ENCODE data around the gene AR. TPM values are rescaled to one million over a fixed set of nuclear protein-coding genes. Genes with fewer than 3 reads are reported as not detected.
"Not testable (repeated sequence)": the region's sequence is repeated elsewhere in the genome, so short reads cannot be mapped to it uniquely, and the experiment has no call there.

The AR gene
- polyA plus RNA-seq, 1 donor from 2014 or later: 1.1 TPM

DNA sequence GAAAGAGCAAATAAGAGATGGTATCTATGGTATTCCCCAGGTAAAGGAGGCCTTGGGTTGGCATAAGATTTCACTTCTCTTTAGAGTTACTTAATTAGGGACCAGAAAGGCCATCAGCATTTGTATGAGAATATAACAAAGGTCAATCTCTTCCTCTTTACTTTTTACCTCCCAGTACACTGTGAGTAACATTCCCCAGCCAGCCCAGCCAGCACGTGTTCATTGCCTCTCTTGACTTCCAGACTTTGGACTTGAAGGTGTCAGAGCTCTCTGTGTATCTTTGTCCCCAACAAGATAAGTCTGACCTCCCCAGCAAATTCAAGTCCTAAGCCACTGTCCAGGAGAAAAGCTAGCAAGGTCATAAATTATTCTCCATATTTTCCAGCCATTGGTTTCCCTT lies 110.5 kb downstream of the AR start:
- no peak overlapping the region for H3K4me3 ChIP-seq (ENCODE audit: low read length)
- no peaks in the 10 kb centered on the region for H3K9me3 ChIP-seq (ENCODE audit: low read length)
- no peak overlapping the region for H3K27ac ChIP-seq (ENCODE audit: low read length)
- H3K4me2 ChIP-seq (ENCODE audit: low read length): no peak overlapping the region
- no peaks in the 10 kb centered on the region for H3K36me3 ChIP-seq (ENCODE audit: insufficient read depth, low read length)
- H3K79me2 ChIP-seq (replicated peaks; ENCODE audit: insufficient read depth, low read length): no peaks in the 10 kb centered on the region
- no peaks in the 10 kb centered on the region for H3F3A ChIP-seq (ENCODE audit: insufficient read depth, low read length, poor library complexity, severe bottlenecking)
- TF ChIP-seq TAF1 (IDR thresholded peaks at IDR 0.05; ENCODE audit: low read depth) (no peak), MXI1 (conservative IDR thresholded peaks at IDR 0.05; ENCODE audit: poor library complexity, severe bottlenecking) (no peak), EP300 (conservative IDR thresholded peaks at IDR 0.05; ENCODE audit: poor library complexity, severe bottlenecking) (no peak), CTCF (IDR thresholded peaks at IDR 0.05; ENCODE audit: poor library complexity, severe bottlenecking) (no peak), REST (IDR thresholded peaks at IDR 0.05; ENCODE audit: borderline replicate concordance) (no peak), SMC3 (conservative IDR thresholded peaks at IDR 0.05; ENCODE audit: poor library complexity) (no peak), EZH2 (IDR thresholded peaks at IDR 0.05; ENCODE audit: borderline replicate concordance, insufficient read depth, low read length, poor library complexity, severe bottlenecking) (no peak), POLR2AphosphoS5 (IDR thresholded peaks at IDR 0.05) (no peak), RAD21 (conservative IDR thresholded peaks at IDR 0.05) (no peak)
- H3K9me2 ChIP-seq (ENCODE audit: insufficient read depth, low read length): no peaks in the 10 kb centered on the region
- H3K9ac ChIP-seq (ENCODE audit: low read length): no peak overlapping the region
- H2AFZ ChIP-seq (ENCODE audit: low read depth, low read length): no peak overlapping the region
- no peaks in the 10 kb centered on the region for H3K27me3 ChIP-seq (ENCODE audit: insufficient read depth, low read depth, low read length)
- no peaks in the 10 kb centered on the region for H4K20me1 ChIP-seq (ENCODE audit: insufficient read depth)

DNA sequence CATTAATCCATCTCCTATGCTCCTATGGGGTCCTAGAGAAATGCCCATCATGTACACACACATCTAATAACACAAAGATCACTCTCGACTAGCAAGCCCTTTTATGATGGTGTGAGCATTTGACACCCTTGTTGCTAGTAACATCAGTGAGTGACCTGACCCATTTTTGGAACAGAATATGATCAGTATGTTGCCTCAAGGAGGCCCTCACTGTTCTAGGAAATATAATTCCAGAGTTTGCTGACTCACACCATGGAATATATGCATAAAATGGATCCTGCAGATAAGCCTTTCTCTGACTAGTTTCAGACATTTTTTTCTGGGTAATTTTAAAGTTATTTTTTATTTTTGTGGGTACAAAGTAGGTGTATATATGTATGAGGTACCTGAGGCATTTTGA lies 121.8 kb downstream of the AR start:
- Histone ChIP-seq H3K9me2 (ENCODE audit: insufficient read depth, low read length) (no peaks in the 10 kb centered on the region), H3K36me3 (ENCODE audit: insufficient read depth, low read length) (no peaks in the 10 kb centered on the region), H2AFZ (ENCODE audit: low read depth, low read length) (no peak overlapping the region), H3K9me3 (ENCODE audit: low read length) (no peaks in the 10 kb centered on the region), H3K4me3 (ENCODE audit: low read length) (no peak overlapping the region), H3K9ac (ENCODE audit: low read length) (no peak overlapping the region), H3K27me3 (ENCODE audit: insufficient read depth, low read depth, low read length) (no peaks in the 10 kb centered on the region), H3F3A (ENCODE audit: insufficient read depth, low read length, poor library complexity, severe bottlenecking) (no peaks in the 10 kb centered on the region), H3K79me2 (replicated peaks; ENCODE audit: insufficient read depth, low read length) (no peaks in the 10 kb centered on the region), H3K27ac (ENCODE audit: low read length) (no peak overlapping the region), H4K20me1 (ENCODE audit: insufficient read depth) (no peaks in the 10 kb centered on the region), H3K4me2 (ENCODE audit: low read length) (no peak overlapping the region)
- TF ChIP-seq MXI1 (conservative IDR thresholded peaks at IDR 0.05; ENCODE audit: poor library complexity, severe bottlenecking) (no peak), TAF1 (IDR thresholded peaks at IDR 0.05; ENCODE audit: low read depth) (no peak), REST (IDR thresholded peaks at IDR 0.05; ENCODE audit: borderline replicate concordance) (no peak), POLR2AphosphoS5 (IDR thresholded peaks at IDR 0.05) (no peak), CTCF (IDR thresholded peaks at IDR 0.05; ENCODE audit: poor library complexity, severe bottlenecking) (no peak), SMC3 (conservative IDR thresholded peaks at IDR 0.05; ENCODE audit: poor library complexity) (no peak), RAD21 (conservative IDR thresholded peaks at IDR 0.05) (no peak), EZH2 (IDR thresholded peaks at IDR 0.05; ENCODE audit: borderline replicate concordance, insufficient read depth, low read length, poor library complexity, severe bottlenecking) (no peak), EP300 (conservative IDR thresholded peaks at IDR 0.05; ENCODE audit: poor library complexity, severe bottlenecking) (no peak)

GRCh38 chrX:67670717-67671116 lies 126.9 kb downstream of the AR start:
- not testable (repeated sequence) for H3K27ac ChIP-seq (ENCODE audit: low read length); H3K9me3 ChIP-seq (ENCODE audit: low read length)

More at GRCh38 chrX:67670717-67671116, 126.9 kb downstream of the AR start:
- H3K9ac ChIP-seq (ENCODE audit: low read length); H3K9me2 ChIP-seq (ENCODE audit: insufficient read depth, low read length); H3K36me3 ChIP-seq (ENCODE audit: insufficient read depth, low read length); H3F3A ChIP-seq (ENCODE audit: insufficient read depth, low read length, poor library complexity, severe bottlenecking); H3K79me2 ChIP-seq (replicated peaks; ENCODE audit: insufficient read depth, low read length); H3K4me2 ChIP-seq (ENCODE audit: low read length); H3K27me3 ChIP-seq (ENCODE audit: insufficient read depth, low read depth, low read length); H2AFZ ChIP-seq (ENCODE audit: low read depth, low read length); H4K20me1 ChIP-seq (ENCODE audit: insufficient read depth); H3K4me3 ChIP-seq (ENCODE audit: low read length): not testable (repeated sequence)

Data from neural cell (in vitro differentiated cells).